Activated naive CD4-positive, alpha-beta T cell treated with anti-CD3 and anti-CD28 coated beads for 36 hours (primary cell): ENCODE results near the gene ARHGEF19. TPM values are rescaled to one million over a fixed set of nuclear protein-coding genes. Genes with fewer than 3 reads are reported as not detected.

ENCODE experiments used
- CTCF ChIA-PET: fragments of 350-600 bp; sonication (Branson Sonifier 250); formaldehyde crosslinking; loops from one replicate; lab custom pipeline; 2021; ENCODE audit warnings: antibody characterized with exemption; lab: Charles Lee
- DNase-seq: peaks from one replicate; pipeline ENCODE4 v3.0.0-alpha.2; 2020
- H3K27ac Mint-ChIP-seq: one replicate; pipeline ENCODE4 v1.8.0; 2021; ENCODE audit warnings: mild to moderate bottlenecking, mixed read lengths
- H3K27me3 Mint-ChIP-seq: one replicate; pipeline ENCODE4 v1.8.0; 2021; ENCODE audit warnings: low read depth, mixed read lengths
- H3K36me3 Mint-ChIP-seq: one replicate; pipeline ENCODE4 v1.8.0; 2021; ENCODE audit warnings: low read depth, mixed read lengths
- H3K4me1 Mint-ChIP-seq: one replicate; pipeline ENCODE4 v1.8.0; 2021; ENCODE audit warnings: low read depth, mixed read lengths
- H3K4me3 Mint-ChIP-seq: one replicate; pipeline ENCODE4 v1.8.0; 2021; ENCODE audit warnings: mild to moderate bottlenecking, moderate library complexity, mixed read lengths
- H3K9me3 Mint-ChIP-seq: one replicate; pipeline ENCODE4 v1.8.0; 2021; ENCODE audit warnings: mixed read lengths
- intact Hi-C: fragments of 100-400 bp; cut with micrococcal nuclease; formaldehyde crosslinking; loops from one replicate; pipeline ENCODE4 v1.15.1; 2023
- total RNA-seq, 2 experiments: library from RNA; stranded (reverse); gene quantifications; one replicate each; pipeline ENCODE4 v1.2.3, GENCODE V29; 2021

The ARHGEF19 gene
- total RNA-seq, 2 experiments from 2014 or later: 5.3 to 5.9 TPM

DNA sequence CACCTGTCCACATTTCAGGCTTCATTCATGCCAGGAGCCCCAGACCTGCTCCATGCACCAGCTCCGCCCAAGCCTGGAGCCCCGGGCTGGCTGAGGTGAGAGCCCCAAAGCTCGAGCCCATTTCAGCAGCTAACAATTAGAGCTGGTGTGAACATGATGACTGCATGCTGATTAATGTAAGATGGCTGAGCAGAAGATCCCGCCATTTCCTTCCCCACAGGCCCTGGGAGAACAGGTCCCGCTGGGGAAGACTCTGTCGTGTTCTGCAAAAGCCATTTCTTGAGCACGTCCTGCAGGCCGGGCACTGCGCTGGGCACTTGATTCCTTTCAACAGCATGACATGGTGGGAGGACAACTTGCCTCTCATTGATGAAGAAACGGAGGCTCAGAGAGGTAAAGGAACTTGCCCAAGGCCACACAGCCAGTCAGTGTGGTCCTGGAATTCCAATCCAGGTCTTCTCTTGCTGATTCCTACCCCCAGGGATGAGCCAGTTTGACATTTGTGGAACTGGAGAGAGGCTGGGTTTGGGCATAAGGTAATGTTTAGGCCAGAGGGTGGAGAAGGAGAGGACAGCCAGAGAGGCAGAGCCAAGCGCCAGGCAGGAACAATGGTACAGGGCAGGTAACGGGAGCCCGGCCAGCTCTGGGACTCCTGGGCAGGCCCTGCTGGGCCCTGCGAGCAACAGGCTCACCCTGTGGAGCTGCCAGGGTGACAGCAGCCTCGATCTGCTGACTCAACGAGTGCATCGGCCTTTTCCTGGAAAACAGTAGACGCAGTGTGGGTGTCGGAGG lies 28.5 kb downstream of the ARHGEF19 start:
- Mint-ChIP-seq H3K27ac (no peak overlapping the region), H3K9me3 (no peaks in the 10 kb centered on the region), H3K4me3 (no peak overlapping the region), H3K27me3 (no peaks in the 10 kb centered on the region), H3K36me3 (no peaks in the 10 kb centered on the region), H3K4me1 (no peaks in the 10 kb centered on the region)
- no peak for DNase-seq
- CTCF ChIA-PET: interaction anchor here (10.6 kb wide), 1 partner anchor 103 kb away, joined by 243 read pairs; no protein-coding TSS in a partner anchor
- intact Hi-C loops: loop anchor here (10.0 kb wide), 1 partner anchor 389 kb away; no protein-coding TSS in a partner anchor

DNA sequence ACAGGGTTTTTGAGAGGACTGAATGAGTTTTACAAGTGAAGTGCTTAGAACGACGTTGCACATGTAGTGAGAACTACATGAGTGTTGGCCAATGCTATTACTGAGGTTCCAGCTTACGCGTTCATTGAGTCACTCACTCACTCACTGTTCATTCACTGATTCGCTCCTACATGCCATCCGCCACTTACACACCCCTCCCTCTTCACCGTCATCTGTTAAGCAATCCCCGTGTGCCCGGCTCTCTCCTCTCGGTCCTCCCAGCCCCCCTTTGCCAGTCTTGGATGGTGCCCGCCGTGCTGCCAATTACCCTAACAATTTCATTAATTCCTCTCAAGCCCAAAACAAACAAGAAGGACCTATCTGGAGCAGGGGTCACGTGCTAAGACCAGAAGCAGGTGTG lies 29.3 kb downstream of the ARHGEF19 start:
- H3K27me3 Mint-ChIP-seq: no peaks in the 10 kb centered on the region
- H3K9me3 Mint-ChIP-seq: no peaks in the 10 kb centered on the region
- intact Hi-C loops: loop anchor here (10.0 kb wide), 1 partner anchor 388 kb away; no protein-coding TSS in a partner anchor
- no peak for DNase-seq
- H3K36me3 Mint-ChIP-seq: no peaks in the 10 kb centered on the region
- no peak overlapping the region for H3K4me3 Mint-ChIP-seq
- no peak overlapping the region for H3K27ac Mint-ChIP-seq
- CTCF ChIA-PET: interaction anchor here (3.9 kb wide), 1 partner anchor 105 kb away, joined by 17 read pairs; no protein-coding TSS in a partner anchor
- H3K4me1 Mint-ChIP-seq: no peaks in the 10 kb centered on the region

GRCh38 chr1:16181887-16182719 lies 30.3 kb downstream of the ARHGEF19 start:
- no peak for DNase-seq
- Mint-ChIP-seq H3K9me3 (no peaks in the 10 kb centered on the region), H3K36me3 (no peaks in the 10 kb centered on the region), H3K4me3 (no peak overlapping the region), H3K27ac (no peak overlapping the region), H3K27me3 (no peaks in the 10 kb centered on the region), H3K4me1 (no peaks in the 10 kb centered on the region)
- CTCF ChIA-PET: interaction anchor here (2.2 to 3.9 kb wide), 2 partner anchors 100 to 103 kb away, joined by 11 to 17 read pairs; no protein-coding TSS in a partner anchor
- intact Hi-C loops: loop anchor here (10.0 kb wide), 1 partner anchor 387 kb away; no protein-coding TSS in a partner anchor

DNA sequence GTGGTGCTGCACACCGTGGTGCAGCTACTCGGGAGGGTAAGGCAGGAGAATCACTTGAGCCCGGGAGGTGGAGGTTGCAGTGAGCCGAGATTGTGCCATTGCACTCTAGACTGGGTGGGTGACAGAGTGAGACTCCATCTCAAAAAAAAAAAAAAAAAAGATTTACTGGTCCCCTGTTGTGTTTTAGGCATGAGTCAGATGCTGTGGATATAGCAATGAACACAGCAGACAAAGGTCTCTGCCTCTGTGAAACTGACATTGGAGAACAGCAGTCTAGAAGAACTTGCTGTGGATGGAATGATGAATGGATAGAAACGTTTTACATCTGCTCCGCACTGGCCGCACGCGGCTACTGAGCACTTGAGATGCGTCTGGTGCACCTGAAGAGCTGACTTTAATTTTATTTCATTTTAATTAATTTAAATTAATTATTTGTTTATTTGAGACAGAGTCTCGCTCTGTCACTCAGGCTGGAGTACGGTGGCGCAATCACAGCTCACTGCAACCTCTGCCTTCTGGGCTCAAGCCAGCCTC lies 32.1 kb downstream of the ARHGEF19 start:
- no peak overlapping the region for H3K4me3 Mint-ChIP-seq
- CTCF ChIA-PET: interaction anchor here (1.0 to 3.9 kb wide), 3 partner anchors 24 to 102 kb away, joined by 6 to 17 read pairs (median 11); no protein-coding TSS in a partner anchor
- intact Hi-C loops: loop anchor here (10.0 kb wide), 1 partner anchor 386 kb away; no protein-coding TSS in a partner anchor
- no peak for DNase-seq
- no peak overlapping the region for H3K27ac Mint-ChIP-seq
- H3K4me1 Mint-ChIP-seq: no peaks in the 10 kb centered on the region
- no peaks in the 10 kb centered on the region for H3K36me3 Mint-ChIP-seq
- no peaks in the 10 kb centered on the region for H3K9me3 Mint-ChIP-seq
- H3K27me3 Mint-ChIP-seq: no peaks in the 10 kb centered on the region

DNA sequence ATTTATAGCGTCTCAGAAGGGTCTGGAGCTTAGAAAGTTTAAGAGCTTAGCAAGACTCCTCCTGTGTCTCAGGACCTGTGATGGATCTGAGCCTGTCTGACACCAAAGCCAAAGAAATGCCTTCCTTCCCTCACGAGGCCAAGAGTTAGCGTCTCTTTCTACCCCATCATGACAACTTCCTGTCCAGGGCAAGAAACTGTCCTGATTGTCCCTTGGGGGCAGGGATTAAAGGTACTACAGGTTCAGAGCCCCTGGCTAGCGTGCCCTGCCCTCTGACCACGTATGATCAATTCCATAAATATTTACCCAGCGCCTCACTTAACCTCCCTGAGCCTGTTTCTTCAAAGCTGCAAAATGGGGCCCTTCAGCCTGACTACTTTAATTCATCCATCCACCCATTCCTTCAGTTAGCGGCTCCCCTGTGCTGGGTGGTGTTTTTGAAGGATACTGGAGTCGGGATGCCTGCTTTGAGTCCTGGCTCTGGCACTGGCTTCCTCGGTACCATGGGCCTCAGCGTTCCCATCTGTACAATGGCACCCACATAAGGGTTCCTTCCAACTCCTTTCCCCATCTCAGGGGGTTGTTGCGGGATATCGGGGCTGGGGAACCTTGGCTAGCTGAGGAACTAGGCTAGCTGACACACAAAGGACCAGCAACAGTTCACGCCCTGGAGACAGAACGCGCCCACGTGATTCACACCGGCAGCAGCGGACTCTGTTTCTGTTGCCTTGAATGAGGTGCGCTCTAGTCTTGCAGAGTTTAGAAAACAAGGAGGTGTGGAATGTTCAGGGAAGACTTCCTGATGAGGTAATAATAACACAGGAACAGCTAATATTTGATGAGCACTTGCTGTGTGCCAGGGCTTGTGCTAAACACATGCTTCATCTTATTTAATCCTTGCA lies 33.6 kb downstream of the ARHGEF19 start:
- CTCF ChIA-PET: interaction anchor here (0.7 to 1.8 kb wide), 2 partner anchors 96 to 97 kb away, joined by 3 to 5 read pairs; no protein-coding TSS in a partner anchor
- Mint-ChIP-seq H3K9me3 (no peaks in the 10 kb centered on the region), H3K4me3 (no peak overlapping the region), H3K36me3 (no peaks in the 10 kb centered on the region), H3K27ac (no peak overlapping the region), H3K4me1 (no peaks in the 10 kb centered on the region), H3K27me3 (no peaks in the 10 kb centered on the region)
- intact Hi-C loops: no loop called here
- DNase-seq: no peak

- intact Hi-C loops: no loop called here
- Mint-ChIP-seq H3K4me1 (no peaks in the 10 kb centered on the region), H3K4me3 (no peak overlapping the region), H3K36me3 (no peaks in the 10 kb centered on the region), H3K9me3 (no peaks in the 10 kb centered on the region), H3K27me3 (no peaks in the 10 kb centered on the region), H3K27ac (no peak overlapping the region)
- CTCF ChIA-PET: no interaction called here
- DNase-seq: no peak
Measured at GRCh38 chr1:16177306-16177705, 35.1 kb downstream of the ARHGEF19 start.

DNA sequence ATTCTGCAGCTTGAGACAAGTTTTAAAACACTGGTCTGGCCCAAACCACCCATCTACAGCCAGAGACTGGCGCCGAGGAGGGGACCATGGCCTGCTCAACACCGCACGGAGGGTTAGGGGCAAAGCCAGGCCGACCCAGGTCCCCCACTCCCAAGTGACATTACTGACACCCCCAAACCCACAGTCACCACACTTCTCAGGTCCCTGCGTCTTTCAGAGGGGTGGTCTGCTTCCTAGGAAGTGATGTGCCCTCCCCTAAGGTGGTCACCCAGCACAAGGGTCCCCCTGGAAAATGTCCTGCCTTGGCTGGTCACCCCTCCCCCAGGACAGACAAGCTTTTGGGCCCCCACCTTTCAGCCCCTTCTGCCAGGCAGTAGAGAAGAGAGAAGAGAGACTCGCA lies 35.8 kb downstream of the ARHGEF19 start:
- Mint-ChIP-seq H3K27ac (no peak overlapping the region), H3K4me1 (no peaks in the 10 kb centered on the region), H3K9me3 (no peaks in the 10 kb centered on the region), H3K4me3 (no peak overlapping the region), H3K27me3 (no peaks in the 10 kb centered on the region), H3K36me3 (no peaks in the 10 kb centered on the region)
- intact Hi-C loops: no loop called here
- DNase-seq: no peak
- CTCF ChIA-PET: no interaction called here

DNA sequence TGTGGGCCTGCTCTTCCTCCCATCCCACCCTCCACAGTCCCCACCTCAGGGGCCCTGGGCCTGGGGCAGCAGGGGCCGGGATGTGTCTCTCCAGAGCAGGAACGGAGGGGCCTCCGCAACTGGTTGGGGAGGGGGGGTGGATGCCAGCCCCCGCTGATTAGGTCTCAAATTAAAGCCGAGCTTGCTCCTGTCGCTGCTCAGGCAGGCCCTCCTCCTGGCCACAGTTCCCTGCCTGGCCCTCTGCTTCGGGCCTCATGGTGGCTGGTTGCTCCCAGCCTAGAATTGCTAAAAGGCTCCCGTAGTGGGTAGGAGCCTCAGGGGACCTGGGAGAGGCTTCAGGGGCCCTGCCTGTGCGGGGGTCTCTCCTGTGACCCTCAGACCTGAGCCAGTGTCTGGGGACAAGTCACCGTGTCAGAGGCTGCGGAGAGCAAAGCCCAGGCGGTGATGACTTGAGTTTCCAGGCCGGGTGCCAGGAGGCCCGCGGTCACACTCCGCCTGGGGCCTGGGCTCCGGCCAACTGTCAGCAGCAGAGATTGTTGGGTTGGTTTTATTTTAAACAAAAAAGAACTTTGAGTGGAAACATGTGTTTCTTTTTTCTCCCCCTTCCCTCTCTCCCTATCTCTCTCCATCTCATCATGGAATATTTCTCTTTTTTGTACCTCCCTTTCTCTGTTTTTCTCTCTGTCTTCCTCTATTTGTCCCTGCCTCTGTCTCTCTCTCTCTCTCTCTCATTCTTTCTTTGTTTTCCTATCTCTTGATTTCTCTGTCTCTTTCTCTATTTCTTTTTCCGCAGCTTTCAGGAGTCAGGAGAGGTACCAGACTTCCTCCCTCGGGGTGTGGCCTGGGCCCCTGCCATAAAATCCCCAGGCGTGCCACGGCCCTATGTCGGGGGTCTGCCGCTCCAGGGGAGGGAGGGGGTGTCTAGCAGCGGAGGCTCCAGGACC lies 36.6 kb downstream of the ARHGEF19 start:
- DNase-seq: no peak
- Mint-ChIP-seq H3K9me3 (no peaks in the 10 kb centered on the region), H3K27me3 (no peaks in the 10 kb centered on the region), H3K4me1 (no peaks in the 10 kb centered on the region), H3K27ac (no peak overlapping the region), H3K36me3 (no peaks in the 10 kb centered on the region), H3K4me3 (no peak overlapping the region)
- intact Hi-C loops: no loop called here
- CTCF ChIA-PET: interaction anchor here (0.6 kb wide), 1 partner anchor 62 kb away, joined by 5 read pairs; no protein-coding TSS in a partner anchor

- CTCF ChIA-PET: interaction anchor here (0.6 kb wide), 1 partner anchor 61 kb away, joined by 5 read pairs; no protein-coding TSS in a partner anchor
- Mint-ChIP-seq H3K27me3 (no peaks in the 10 kb centered on the region), H3K27ac (no peak overlapping the region), H3K9me3 (no peaks in the 10 kb centered on the region), H3K4me3 (no peak overlapping the region), H3K36me3 (no peaks in the 10 kb centered on the region), H3K4me1 (no peaks in the 10 kb centered on the region)
- intact Hi-C loops: no loop called here
- no peak for DNase-seq
Measured at GRCh38 chr1:16174886-16175598, 37.4 kb downstream of the ARHGEF19 start.

DNA sequence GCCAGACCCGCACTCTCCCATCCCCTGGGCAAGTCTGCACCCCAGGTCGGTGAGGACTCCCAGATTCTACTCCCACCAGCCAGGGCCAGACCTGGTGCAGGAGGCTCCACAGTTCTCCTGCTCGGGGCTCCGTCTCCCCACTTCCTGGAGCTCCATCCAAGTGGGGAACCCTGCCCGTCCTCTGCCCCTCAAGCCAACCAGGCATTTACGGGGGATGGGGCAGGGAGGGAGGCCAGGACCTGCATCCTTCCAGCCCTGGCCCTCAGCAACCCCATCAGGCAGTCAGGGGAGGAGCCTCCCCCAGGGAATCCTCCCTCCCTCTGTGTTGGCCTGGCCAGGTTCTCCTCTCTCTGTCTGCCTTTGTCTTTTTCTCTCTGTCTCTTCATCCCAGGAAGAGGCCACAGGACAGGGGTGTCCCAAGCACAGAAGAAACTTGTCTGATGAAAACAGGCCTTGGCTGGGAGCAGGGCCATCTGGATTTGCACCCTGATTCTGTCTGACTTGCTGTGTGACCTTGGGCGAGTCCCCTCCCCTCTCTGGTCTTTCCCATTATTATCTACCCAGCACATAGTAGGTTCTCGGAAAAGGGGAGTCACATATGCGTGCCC lies 38.1 kb downstream of the ARHGEF19 start:
- Mint-ChIP-seq H3K4me1 (peaks cover 3% of the 10 kb centered on the region), H3K9me3 (no peaks in the 10 kb centered on the region), H3K27ac (no peak overlapping the region), H3K36me3 (no peaks in the 10 kb centered on the region), H3K4me3 (no peak overlapping the region), H3K27me3 (no peaks in the 10 kb centered on the region)
- DNase-seq: no peak
- CTCF ChIA-PET: no interaction called here
- intact Hi-C loops: no loop called here
